ENCODE results near the gene C5orf52.
"Not testable (repeated sequence)": the region's sequence is repeated elsewhere in the genome, so short reads cannot be mapped to it uniquely, and the experiment has no call there.

DNA sequence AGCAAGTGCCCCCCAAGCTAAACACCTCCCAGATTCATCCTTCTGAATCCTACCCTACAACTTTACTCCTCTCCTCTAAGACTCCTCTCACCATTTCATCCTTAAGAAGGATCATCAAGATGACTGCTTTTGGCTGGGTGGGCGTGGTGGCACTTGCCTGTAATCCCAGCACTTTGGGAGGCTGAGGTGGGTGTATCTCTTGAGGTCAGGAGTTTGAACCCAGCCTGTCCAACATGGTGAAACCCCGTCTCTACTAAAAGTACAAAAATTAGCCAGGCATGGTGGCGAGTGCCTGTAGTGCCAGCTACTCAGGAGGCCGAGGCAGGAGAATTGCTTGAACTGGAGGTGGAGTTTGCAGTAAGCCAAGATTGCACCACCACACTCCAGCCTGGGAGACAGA is 3.0 kb downstream of the C5orf52 start:
- TF ChIP-seq, protein P1, sequence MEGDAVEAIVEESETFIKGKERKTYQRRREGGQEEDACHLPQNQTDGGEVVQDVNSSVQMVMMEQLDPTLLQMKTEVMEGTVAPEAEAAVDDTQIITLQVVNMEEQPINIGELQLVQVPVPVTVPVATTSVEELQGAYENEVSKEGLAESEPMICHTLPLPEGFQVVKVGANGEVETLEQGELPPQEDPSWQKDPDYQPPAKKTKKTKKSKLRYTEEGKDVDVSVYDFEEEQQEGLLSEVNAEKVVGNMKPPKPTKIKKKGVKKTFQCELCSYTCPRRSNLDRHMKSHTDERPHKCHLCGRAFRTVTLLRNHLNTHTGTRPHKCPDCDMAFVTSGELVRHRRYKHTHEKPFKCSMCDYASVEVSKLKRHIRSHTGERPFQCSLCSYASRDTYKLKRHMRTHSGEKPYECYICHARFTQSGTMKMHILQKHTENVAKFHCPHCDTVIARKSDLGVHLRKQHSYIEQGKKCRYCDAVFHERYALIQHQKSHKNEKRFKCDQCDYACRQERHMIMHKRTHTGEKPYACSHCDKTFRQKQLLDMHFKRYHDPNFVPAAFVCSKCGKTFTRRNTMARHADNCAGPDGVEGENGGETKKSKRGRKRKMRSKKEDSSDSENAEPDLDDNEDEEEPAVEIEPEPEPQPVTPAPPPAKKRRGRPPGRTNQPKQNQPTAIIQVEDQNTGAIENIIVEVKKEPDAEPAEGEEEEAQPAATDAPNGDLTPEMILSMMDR (IDR thresholded peaks at IDR 0.05), result not testable (repeated sequence)
- TF ChIP-seq POLR2A, POLR2AphosphoS5, EP300 (IDR thresholded peaks at IDR 0.05): not testable (repeated sequence)
